ENCODE results near the gene ASCC2.

- TF ChIP-seq USF1 (IDR thresholded peaks at IDR 0.05) (no peak), RAD21 (IDR thresholded peaks at IDR 0.05; ENCODE audit: low read depth) (no peak), EP300 (IDR thresholded peaks at IDR 0.05; ENCODE audit: borderline replicate concordance) (no peak), ZBTB7A (IDR thresholded peaks at IDR 0.05; ENCODE audit: low read depth) (no peak), TEAD4 (IDR thresholded peaks at IDR 0.05) (no peak), NFIC (IDR thresholded peaks at IDR 0.05) (no peak), YY1 (IDR thresholded peaks at IDR 0.05; ENCODE audit: low read depth) (no peak), REST (IDR thresholded peaks at IDR 0.05; ENCODE audit: low read depth) (no peak), MAX (IDR thresholded peaks at IDR 0.05) (no peak), TAF1 (IDR thresholded peaks at IDR 0.05; ENCODE audit: low read depth) (no peak), FOXM1 (IDR thresholded peaks at IDR 0.05; ENCODE audit: borderline replicate concordance, low read depth) (no peak), EGR1 (IDR thresholded peaks at IDR 0.05) (no peak), CREB1 (IDR thresholded peaks at IDR 0.05; ENCODE audit: low read depth) (no peak), TCF12 (IDR thresholded peaks at IDR 0.05; ENCODE audit: low read depth) (no peak)
These were observed 4.6 kb downstream of the ASCC2 start for GRCh38 chr22:29833392-29833965.
